HepG2 (cell line): ENCODE data around the gene RAB33B.

ENCODE experiments used
- BCL6 ChIP-seq: IDR thresholded peaks from 2 replicates; pipeline ENCODE4 v1.6.1; 2016; ENCODE audit warnings: missing genetic modification reagents, missing compliant biosample characterization
- CEBPZ ChIP-seq: IDR thresholded peaks from 2 replicates; pipeline ENCODE4 v1.6.1; 2012; ENCODE audit warnings: low read length, improper control_type of control experiment
- CTCF ChIP-seq: sonication (generic); formaldehyde crosslinking; IDR thresholded peaks from 2 replicates; pipeline ENCODE4 v1.5.0; 2020; ENCODE audit warnings: mild to moderate bottlenecking, missing genetic modification reagents, moderate library complexity
- RAD21 ChIP-seq: fragments of 450-650 bp; formaldehyde crosslinking; IDR thresholded peaks from 2 replicates; pipeline ENCODE4 v1.5.0; 2020; ENCODE audit warnings: mild to moderate bottlenecking
- TFDP2 ChIP-seq: sonication (generic); formaldehyde crosslinking; IDR thresholded peaks from 2 replicates; pipeline ENCODE4 v1.4.0; 2020; ENCODE audit warnings: missing genetic modification reagents
- YEATS4 ChIP-seq: sonication (generic); formaldehyde crosslinking; IDR thresholded peaks from 2 replicates; pipeline ENCODE4 v1.4.0; 2020; ENCODE audit warnings: missing genetic modification reagents, borderline replicate concordance
- ZNF335 ChIP-seq: sonication (generic); formaldehyde crosslinking; IDR thresholded peaks from 2 replicates; pipeline ENCODE4 v1.4.0; 2020; ENCODE audit warnings: missing genetic modification reagents
- ZNF337 ChIP-seq: sonication (generic); formaldehyde crosslinking; IDR thresholded peaks from 2 replicates; pipeline ENCODE4 v1.5.1; 2020; ENCODE audit warnings: missing genetic modification reagents, low read depth, mild to moderate bottlenecking, borderline replicate concordance
- ZNF468 ChIP-seq: sonication (generic); formaldehyde crosslinking; IDR thresholded peaks from 2 replicates; pipeline ENCODE4 v1.8.0; 2022; ENCODE audit warnings: mild to moderate bottlenecking, moderate library complexity, missing genetic modification reagents
- ZNF512 ChIP-seq: sonication (generic); formaldehyde crosslinking; IDR thresholded peaks from 2 replicates; pipeline ENCODE4 v1.4.0; 2020; ENCODE audit warnings: mild to moderate bottlenecking, missing genetic modification reagents

- TF ChIP-seq BCL6 (no peak), CTCF (CRISPR knock-in tag) (no peak), TFDP2 (CRISPR knock-in tag) (no peak), ZNF337 (CRISPR knock-in tag) (no peak), ZNF335 (CRISPR knock-in tag) (no peak), RAD21 (CRISPR knock-in tag) (no peak), ZNF512 (CRISPR knock-in tag) (no peak), CEBPZ (no peak), ZNF468 (CRISPR knock-in tag) (no peak), YEATS4 (CRISPR knock-in tag) (no peak)
Observed at GRCh38 chr4:139470997-139471665, 17.2 kb downstream of the RAB33B start.
